GM20000 (cell line): Measurements from ENCODE around the gene PDE11A.

Experiments
- DNase-seq: peaks from one replicate; pipeline ENCODE4 v3.0.0; 2012; ENCODE audit warnings: low spot score
- CTCF ChIP-seq: IDR thresholded peaks from 2 replicates; pipeline ENCODE4 v1.5.1; 2012; ENCODE audit warnings: mild to moderate bottlenecking, control low read depth; ENCODE audit errors: extremely low read depth, missing control alignments

PDE11A gene

GRCh38 chr2:177942731-177943130, 129.8 kb downstream of the PDE11A start:
- no peak for TF ChIP-seq CTCF
- DNase-seq = no peak

GRCh38 chr2:177939211-177939610, 133.4 kb downstream of the PDE11A start:
- TF ChIP-seq CTCF = no peak

GRCh38 chr2:177930916-177931315, 141.7 kb downstream of the PDE11A start:
- no peak for DNase-seq
- TF ChIP-seq CTCF = no peak

More at GRCh38 chr2:177939211-177939610, 133.4 kb downstream of the PDE11A start:
- no peak for DNase-seq

GRCh38 chr2:177929662-177930522, 142.7 kb downstream of the PDE11A start:
- no peak for DNase-seq
- no peak for TF ChIP-seq CTCF

- no peak for TF ChIP-seq CTCF
- no peak for DNase-seq
These were observed 149.3 kb downstream of the PDE11A start for GRCh38 chr2:177923323-177923722.

GRCh38 chr2:177921726-177922125, 150.9 kb downstream of the PDE11A start:
- TF ChIP-seq CTCF = no peak
- DNase-seq = no peak

- no peak for DNase-seq
- no peak for TF ChIP-seq CTCF
These were observed 155.4 kb downstream of the PDE11A start for GRCh38 chr2:177917169-177917568.
